Tongue (tissue), 2 donors: Measurements from ENCODE around the gene UBE2E2. TPM values are rescaled to one million over a fixed set of nuclear protein-coding genes. Genes with fewer than 3 reads are reported as not detected.

Experiments
- DNase-seq: peaks from one replicate; pipeline ENCODE4 v3.0.0-alpha.2; 2015
- total RNA-seq: library from RNA; depleted of rRNA; stranded (reverse); fragments of >200 nt; gene quantifications from one replicate; pipeline ENCODE4 v1.2.3, GENCODE V29; 2014

Gene UBE2E2
- total RNA-seq, 1 donor from 2014 or later = 177 TPM

GRCh38 chr3:23277688-23278087, 74.6 kb downstream of the UBE2E2 start:
- DNase-seq = no peak

GRCh38 chr3:23283625-23284024, 80.5 kb downstream of the UBE2E2 start:
- DNase-seq = no peak

GRCh38 chr3:23288286-23288685, 85.2 kb downstream of the UBE2E2 start:
- peak; percentile 12 for DNase-seq

DNA sequence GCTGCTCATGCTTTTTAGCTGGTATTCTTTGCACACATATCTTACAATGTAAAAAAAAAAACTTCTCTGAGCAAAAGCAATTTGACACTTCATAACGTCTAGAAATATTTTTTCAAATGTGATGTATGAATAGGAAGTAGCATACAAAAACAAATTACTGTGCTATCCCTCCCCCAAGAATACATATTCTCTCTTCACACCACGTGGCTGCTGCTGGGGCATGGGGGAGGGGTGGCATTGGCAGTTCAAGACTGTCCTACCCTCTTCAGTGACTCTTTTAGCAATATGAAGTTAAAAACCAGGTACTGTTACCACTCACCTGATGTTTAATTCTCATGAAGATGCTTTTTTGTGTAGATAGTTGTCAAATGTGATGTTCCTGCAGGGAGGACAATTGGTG, 85.6 kb downstream of the UBE2E2 start:
- DNase-seq = no peak

GRCh38 chr3:23292432-23292831, 89.3 kb downstream of the UBE2E2 start:
- DNase-seq = no peak

DNA sequence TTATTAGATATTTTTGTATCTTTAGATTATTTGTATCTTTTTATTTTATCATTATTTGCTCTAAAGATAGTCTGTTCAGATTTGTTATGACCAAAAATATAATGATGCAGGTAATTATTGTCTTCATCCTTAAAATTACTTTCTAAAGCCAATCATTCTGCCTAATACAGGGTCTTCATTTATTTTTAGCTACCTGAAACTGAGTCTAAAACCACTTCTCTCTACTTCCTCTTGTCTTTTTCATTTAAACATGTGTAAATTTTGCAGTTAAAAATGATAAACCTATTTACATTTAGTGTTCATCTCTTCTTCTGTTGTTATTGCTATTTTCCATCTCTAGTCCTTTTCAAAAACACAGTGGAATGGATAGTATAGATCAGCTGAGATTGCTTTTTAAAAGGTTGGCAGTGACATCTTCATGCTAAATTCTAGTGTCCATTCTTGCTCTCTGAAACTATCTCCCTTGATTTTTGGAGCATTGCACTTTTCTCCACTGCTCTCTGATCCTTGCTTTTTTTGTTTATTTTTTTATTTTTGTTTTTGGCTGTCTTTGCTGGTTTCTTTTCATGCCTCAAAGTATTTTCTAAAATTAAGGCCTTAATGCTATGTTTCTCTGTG, 91.8 kb downstream of the UBE2E2 start:
- DNase-seq = no peak

DNA sequence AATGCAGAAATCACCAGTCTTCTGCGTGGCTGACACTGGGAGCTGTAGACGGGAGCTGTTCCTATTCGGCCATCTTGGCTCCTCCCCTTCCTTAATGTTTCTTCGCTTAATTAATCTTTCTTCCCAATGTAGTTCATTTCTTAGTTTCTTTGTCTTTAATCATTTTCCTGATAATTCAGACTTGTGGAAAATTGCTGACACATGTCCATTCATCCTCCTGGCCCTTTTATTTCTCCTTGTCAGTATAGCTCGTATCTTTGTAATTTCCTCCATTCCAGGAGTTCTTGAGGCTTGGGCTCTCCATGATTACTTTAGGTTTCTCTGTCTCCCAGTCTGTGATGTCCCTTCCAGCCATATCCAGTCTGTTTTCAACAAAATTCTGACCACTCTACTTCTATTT, 98.7 kb downstream of the UBE2E2 start:
- DNase-seq = no peak

- no peak for DNase-seq
Measured at GRCh38 chr3:23302271-23302670, 99.1 kb downstream of the UBE2E2 start.

GRCh38 chr3:23303601-23304217, 100.6 kb downstream of the UBE2E2 start:
- no peak for DNase-seq

- no peak for DNase-seq
Measured at GRCh38 chr3:23304424-23304823, 101.3 kb downstream of the UBE2E2 start.

DNA sequence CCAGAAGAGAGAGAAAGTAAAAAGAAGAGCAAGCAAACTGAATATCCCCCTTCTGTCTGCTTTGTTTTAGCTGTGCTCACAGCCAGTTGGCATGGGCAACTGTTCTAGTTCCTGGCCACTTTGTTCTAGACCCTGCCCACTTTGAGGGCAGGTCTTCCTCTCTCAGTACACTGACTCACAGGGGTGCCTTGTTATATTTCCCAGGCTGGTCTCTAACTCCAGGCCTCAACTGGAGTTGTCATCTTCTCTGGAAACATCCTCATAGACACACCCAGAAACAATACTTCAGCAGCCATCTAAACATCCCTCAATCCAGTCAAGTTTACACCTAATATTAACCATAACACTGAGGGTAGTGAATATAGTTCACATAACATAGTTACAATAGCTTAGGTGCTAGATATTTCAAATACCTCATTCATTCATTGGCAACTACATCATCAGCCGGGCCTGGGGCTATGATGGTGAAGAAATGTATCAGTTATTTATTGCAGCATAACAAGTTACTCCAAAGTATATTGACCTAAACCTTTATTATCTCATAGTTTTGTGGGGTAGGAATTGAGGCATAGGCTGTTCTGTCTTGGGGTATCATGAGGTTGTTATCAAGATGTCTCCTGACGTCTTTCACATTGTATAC, 106.0 kb downstream of the UBE2E2 start:
- DNase-seq = no peak

GRCh38 chr3:23312866-23313265, 109.7 kb downstream of the UBE2E2 start:
- DNase-seq = peak; percentile 53

DNA sequence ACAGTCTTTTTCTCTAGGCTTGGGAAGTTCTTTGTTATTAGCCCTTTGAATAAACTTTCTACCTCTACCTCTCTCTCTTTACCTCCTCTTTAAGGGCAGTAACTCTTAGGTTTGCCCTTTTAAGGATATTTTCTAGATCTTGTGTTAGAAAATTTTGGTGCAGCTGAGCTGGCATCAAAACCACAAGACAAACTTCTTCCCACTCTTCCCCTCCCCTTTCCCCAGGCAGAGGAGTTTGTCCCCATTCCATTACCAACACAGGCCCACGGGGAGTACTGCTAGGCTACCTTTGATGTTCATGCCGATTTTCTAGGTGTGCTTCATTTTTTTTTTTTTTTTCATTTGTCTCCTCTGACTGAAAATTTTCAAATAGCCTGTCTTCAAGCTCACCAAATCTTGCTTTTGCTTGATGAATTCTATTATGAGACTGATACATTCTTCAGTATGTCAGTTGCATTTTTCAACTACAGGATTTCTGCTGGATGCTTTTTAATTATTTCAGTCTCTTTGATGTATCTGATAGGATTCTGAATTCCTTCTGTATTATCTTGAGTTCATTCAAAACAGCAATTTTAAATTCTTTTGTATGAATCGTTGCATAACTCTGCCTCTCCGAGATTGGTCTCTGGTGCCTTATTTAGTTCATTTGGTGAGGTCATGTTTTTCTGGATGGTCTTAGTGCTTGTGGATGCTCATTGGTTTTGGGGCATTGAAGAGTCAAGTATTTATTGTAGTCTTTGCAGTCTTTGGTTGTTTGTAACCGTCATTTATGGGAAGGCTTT, 112.0 kb downstream of the UBE2E2 start:
- no peak for DNase-seq

DNA sequence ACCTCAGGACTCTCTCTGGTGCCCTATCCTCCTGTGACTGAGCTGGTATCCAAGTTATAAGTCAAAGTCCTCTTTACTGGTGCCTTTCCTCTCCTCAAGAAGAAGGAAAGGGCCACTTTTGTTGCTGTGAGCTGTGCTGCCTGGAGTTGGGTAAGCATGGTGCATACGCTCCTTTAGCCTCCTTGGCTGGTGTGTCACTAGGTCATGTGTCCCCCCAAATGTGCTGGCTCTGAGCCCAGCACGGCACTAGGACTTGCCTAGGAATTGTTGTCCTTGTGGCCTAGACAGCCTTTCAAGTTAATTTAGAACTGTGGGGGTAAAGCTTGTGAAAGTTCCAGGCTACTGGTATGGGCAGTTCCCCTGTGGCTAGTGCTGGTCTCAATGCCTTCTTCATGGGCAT, 113.8 kb downstream of the UBE2E2 start:
- no peak for DNase-seq

DNA sequence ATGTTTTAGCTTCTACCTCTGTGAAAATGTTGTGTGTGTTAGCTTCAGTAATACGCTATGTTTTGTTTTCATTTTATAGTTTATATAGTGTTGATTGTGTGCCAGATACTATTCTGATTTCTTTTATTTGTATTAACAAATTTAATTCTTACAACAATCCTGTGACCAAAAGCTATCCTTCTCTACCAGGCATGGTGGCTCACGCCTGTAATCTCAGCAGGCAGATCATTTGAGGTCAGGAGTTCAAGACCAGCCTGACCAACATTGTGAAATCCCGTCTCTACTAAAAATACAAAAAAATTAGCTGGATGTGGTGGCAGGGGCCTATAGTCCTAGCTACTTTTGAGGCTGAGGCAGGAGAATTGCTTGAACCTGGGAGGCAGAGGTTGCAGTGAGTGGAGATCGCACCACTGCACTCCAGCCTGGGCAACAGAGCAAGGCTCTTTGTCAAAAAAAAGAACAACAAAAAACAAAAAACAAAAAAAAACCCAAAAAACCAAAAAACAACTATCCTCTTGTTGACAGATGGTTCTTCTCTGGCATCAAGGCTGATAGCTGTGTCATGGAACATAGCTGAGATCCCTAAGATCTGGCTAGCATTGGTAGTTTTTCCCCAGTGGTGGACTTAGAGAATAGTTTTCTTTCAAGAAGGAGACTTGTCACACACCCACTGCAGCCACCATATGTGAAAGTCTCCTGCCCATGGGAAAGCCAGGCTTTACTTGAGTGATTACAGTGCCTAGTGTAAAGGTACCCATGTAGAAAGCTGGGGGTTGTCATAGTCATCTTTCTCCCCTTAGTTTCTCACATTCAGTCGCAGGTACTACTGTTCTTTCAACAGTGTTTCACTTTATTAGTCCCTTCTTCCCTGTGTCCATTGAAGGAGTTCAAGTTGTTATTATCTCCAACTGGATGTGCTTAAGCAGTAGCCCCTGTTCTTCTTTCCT, 116.5 kb downstream of the UBE2E2 start:
- no peak for DNase-seq

DNA sequence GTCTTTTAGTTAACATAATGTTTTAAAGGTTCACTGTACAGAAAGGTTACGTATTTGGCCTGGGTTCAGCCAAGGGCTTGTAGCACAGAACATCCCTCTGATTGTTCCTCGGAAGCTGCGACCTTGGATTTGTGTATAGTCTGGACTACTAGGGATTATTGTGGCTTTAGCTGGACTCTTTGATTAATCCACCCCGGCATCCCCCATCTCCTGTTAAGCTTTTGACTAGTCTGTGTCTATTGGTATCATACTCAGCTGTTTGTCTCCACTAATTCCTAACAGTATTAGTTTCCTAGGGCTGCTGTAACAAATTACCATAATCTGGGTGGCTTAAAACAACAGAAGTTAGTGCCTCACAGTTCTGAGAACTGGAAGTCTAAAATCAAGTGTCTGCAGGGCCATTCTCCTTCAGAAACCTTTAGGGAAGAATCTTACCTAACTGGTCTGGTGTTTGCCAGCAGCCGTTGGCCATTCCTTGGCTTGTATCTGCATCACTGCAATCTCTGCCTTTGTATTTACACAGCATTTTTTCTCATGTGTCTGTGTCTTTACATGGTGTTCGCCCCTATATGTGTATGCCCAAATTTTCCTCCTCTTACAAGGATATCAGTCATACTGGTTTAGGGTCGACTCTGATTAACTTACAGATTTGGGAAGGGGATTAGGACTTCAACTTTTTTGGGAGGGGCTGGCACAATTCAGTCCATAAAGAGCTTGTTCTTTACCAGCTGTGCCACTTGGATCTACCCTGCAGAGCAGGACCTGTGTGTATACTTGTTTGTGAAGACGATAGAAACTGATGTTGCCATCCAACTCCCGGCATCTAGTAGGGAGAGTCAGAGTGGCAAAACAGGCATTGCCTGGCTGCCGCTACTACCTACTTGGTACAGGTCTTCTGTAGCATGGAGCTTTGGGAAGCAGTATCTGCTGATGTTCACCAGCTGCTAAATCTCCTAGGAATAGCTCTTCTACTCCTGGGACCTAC, 117.8 kb downstream of the UBE2E2 start:
- peak; percentile 24 for DNase-seq

GRCh38 chr3:23324745-23325144, 121.6 kb downstream of the UBE2E2 start:
- DNase-seq = no peak

GRCh38 chr3:23325466-23326065, 122.4 kb downstream of the UBE2E2 start:
- DNase-seq = no peak

DNA sequence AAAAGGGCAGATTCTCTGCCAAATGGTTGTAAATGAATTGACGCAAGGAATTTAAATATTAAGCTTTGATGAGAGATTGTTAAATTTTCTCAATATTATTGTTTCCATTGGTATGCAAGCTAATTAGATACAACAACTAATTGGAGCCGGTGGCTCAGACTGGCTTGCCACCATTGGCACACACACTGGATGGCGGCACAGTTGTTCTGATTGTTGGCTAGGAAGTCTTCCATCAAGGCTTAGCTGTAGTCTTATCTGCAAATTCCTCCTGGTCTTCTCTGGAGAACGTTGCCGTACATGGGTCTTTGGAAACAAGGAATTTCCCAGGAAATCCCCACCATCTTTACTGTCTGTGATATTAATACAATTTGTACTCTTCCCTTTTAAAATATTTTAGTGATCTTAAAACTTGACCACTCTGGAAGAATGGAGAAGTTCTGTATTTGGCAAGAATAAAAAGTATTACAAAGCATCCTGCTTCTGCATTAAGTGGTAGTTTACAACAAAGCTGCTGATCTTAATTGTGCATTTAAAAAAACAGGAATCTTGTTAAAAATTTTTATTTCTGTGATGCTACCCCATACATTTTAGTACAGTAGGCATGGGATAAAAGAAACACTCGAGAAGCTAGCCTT, 126.5 kb downstream of the UBE2E2 start:
- no peak for DNase-seq

- no peak for DNase-seq
Measured at GRCh38 chr3:23330568-23330967, 127.4 kb downstream of the UBE2E2 start.
